ENCODE measurements around the gene TNFRSF9. TPM values are rescaled to one million over a fixed set of nuclear protein-coding genes. Genes with fewer than 3 reads are reported as not detected.

The TNFRSF9 gene
- total RNA-seq, 4 donors from 2014 or later = 0.48 TPM; not detected in 3

DNA sequence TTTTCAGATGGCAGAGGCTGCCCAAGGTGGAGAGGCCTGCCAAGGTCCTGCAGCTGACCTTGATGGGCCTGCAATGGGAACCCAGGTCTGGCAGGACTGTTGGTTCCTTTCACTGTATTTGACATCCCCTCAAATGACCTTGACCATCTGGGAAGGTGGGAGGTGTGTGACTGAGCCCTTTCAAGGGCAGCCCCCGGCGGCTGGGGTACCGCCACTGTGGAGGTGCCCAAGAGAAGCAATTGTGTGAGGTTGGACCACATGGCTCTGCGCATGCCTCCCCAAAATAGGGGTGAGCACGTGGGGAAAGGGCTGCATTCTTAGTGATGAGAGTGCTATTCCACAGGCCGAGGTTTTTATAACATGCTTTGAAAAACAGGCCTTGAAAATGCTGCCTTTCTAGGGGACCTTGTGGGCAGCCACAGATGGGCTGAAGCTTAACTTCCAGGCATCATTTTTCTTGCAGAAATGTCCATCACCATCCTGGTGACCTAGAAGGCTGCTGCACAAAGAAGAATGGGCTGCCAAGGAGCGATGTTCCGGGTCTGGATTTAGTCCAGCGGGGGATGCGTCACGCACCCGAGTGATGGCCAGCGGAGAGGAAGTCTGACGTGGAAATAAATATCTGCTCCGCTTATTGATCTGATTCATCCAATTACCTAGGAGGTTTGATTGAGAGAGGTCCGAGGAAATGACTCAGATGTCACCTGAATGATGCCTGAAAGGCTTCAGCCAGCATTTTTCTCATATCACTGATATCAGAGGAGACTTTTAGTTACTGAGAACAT lies 71.3 kb downstream of the TNFRSF9 start:
- H3K9me3 ChIP-seq = no peaks in the 10 kb centered on the region
- WGBS, 2 donors (ENCODE audit: low coverage in 1 of 2) = 90 to 93% methylated on average over 3 to 16 of the region's 16 CpGs
- TF ChIP-seq, protein P1, sequence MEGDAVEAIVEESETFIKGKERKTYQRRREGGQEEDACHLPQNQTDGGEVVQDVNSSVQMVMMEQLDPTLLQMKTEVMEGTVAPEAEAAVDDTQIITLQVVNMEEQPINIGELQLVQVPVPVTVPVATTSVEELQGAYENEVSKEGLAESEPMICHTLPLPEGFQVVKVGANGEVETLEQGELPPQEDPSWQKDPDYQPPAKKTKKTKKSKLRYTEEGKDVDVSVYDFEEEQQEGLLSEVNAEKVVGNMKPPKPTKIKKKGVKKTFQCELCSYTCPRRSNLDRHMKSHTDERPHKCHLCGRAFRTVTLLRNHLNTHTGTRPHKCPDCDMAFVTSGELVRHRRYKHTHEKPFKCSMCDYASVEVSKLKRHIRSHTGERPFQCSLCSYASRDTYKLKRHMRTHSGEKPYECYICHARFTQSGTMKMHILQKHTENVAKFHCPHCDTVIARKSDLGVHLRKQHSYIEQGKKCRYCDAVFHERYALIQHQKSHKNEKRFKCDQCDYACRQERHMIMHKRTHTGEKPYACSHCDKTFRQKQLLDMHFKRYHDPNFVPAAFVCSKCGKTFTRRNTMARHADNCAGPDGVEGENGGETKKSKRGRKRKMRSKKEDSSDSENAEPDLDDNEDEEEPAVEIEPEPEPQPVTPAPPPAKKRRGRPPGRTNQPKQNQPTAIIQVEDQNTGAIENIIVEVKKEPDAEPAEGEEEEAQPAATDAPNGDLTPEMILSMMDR (IDR thresholded peaks at IDR 0.05) = no peak
- no peak for TF ChIP-seq EP300 (IDR thresholded peaks at IDR 0.05; ENCODE audit: low read depth)
- TF ChIP-seq POLR2A (IDR thresholded peaks at IDR 0.05) = no peak
- no peak for TF ChIP-seq POLR2AphosphoS5 (IDR thresholded peaks at IDR 0.05)
- H3K27ac ChIP-seq = no peak overlapping the region
- H3K4me1 ChIP-seq = no peaks in the 10 kb centered on the region
- in situ Hi-C loops (cut with MboI; ENCODE audit: low pct_ligation_motif_present in 1 of 4, low pct_unique_long_range_greater_than_20kb in 1 of 4, low sequenced_read_pairs in 3 of 4) = no loop called here
- no peaks in the 10 kb centered on the region for H3K27me3 ChIP-seq
- DNase-seq = no peak
- H3K4me3 ChIP-seq = no peak overlapping the region
- intact Hi-C loops (cut with DNase I; ENCODE audit: low total_unique reads) = no loop called here
- H3K36me3 ChIP-seq = no peaks in the 10 kb centered on the region

DNA sequence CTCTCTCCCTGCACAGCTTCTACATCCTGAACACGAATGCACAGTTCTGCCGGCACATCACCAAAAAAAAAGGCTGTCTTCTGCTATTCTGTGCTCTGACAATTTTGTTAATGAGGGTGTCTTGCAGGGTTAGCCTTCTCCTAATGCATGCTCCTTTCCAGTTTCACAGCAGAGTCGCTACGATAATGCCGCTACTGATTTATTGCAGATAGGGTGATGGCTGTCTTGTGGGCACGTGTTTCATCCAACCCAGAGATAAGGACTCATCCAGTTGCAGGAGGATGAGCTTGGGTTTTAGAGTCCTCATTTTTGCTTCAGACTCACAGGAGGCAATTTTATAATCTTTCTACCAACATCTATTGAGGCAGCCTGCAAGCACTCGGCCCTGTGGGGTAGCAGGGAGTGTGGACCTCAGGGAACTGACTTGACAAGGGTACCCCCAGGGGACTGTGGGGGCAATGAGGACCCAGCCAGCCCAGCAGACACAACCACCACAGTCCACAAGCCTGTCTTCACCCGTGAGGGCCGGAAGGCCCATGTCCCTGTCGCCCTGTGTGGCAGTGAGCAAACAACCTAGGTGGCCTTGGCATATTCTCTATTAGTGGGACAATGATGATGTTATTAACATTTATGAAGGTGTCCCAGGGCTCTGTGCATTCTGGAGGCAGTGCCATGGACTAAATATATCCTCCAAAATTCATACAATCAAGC lies 72.4 kb downstream of the TNFRSF9 start:
- H3K27me3 ChIP-seq = no peaks in the 10 kb centered on the region
- no peak for DNase-seq
- H3K4me3 ChIP-seq = no peak overlapping the region
- intact Hi-C loops (cut with DNase I; ENCODE audit: low total_unique reads) = no loop called here
- WGBS, 2 donors (ENCODE audit: low coverage in 1 of 2) = 54 to 72% methylated on average over 4 to 10 of the region's 10 CpGs
- H3K4me1 ChIP-seq = no peaks in the 10 kb centered on the region
- in situ Hi-C loops (cut with MboI; ENCODE audit: low pct_ligation_motif_present in 1 of 4, low pct_unique_long_range_greater_than_20kb in 1 of 4, low sequenced_read_pairs in 3 of 4) = no loop called here
- TF ChIP-seq POLR2AphosphoS5 (IDR thresholded peaks at IDR 0.05) = no peak
- no peak for TF ChIP-seq POLR2A (IDR thresholded peaks at IDR 0.05)
- TF ChIP-seq, protein P1 (IDR thresholded peaks at IDR 0.05) = no peak
- no peak for TF ChIP-seq EP300 (IDR thresholded peaks at IDR 0.05; ENCODE audit: low read depth)
- no peaks in the 10 kb centered on the region for H3K9me3 ChIP-seq
- H3K36me3 ChIP-seq = no peaks in the 10 kb centered on the region
- H3K27ac ChIP-seq = no peak overlapping the region

DNA sequence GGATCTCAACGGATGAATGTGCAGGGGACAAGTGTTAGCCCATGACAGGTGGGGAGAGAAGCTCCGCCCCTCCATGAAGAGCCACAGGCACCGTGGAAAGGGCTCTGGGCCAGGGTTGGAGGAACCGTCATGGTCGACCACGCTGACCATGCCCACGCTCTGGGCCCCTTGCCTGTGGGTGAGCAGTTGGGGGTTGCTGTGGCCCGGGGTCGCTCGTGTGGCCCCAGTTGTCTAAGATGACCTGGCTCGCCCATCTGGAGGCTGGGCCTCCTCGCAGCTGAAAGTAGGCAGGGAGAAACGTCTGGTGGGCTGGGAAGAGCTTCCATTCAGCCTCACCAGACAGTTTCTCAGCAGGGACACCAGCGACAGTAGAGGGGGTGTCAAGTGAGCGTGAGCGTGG lies 74.7 kb downstream of the TNFRSF9 start:
- Histone ChIP-seq H3K36me3 (no peaks in the 10 kb centered on the region), H3K9me3 (no peaks in the 10 kb centered on the region), H3K27ac (no peak overlapping the region), H3K4me3 (no peak overlapping the region), H3K4me1 (no peaks in the 10 kb centered on the region), H3K27me3 (no peaks in the 10 kb centered on the region)
- 85 to 100% methylated on average over 2 to 13 of the region's 16 CpGs for WGBS, 2 donors (ENCODE audit: low coverage in 1 of 2)
- TF ChIP-seq, protein P1 (IDR thresholded peaks at IDR 0.05) = no peak
- TF ChIP-seq POLR2A (IDR thresholded peaks at IDR 0.05) (no peak), EP300 (IDR thresholded peaks at IDR 0.05; ENCODE audit: low read depth) (no peak), POLR2AphosphoS5 (IDR thresholded peaks at IDR 0.05) (no peak)
- DNase-seq = no peak
- in situ Hi-C loops (cut with MboI; ENCODE audit: low pct_ligation_motif_present in 1 of 4, low pct_unique_long_range_greater_than_20kb in 1 of 4, low sequenced_read_pairs in 3 of 4) = no loop called here
- intact Hi-C loops (cut with DNase I; ENCODE audit: low total_unique reads) = no loop called here

Small RNAs within 50 kb of the gene (small RNA-seq; reads per million reads assigned to genes)
- gene RF00019 = 0 reads per million in 4 donors

Other genes with a start within 250 kb of the TNFRSF9 start
- 10 to 100 TPM; 81.1 to 91.8 (median 85.5) TPM for gene VAMP3, start 169.5 kb downstream of the TNFRSF9 start, total RNA-seq
- gene PER3, start 156.5 kb downstream of the TNFRSF9 start, total RNA-seq = 10 to 100 TPM in 3 of 4 donors, 1 to 10 TPM in 1; 3.8 to 23.9 (median 12.9) TPM
- not detected for gene UTS2, start 87.8 kb downstream of the TNFRSF9 start, total RNA-seq
- 100 to 1,000 TPM in 1 of 4 donors, 10 to 100 TPM in 3; 40.4 to 103 (median 82.8) TPM for gene PARK7, start 20.9 kb upstream of the TNFRSF9 start, total RNA-seq
- 100 to 1,000 TPM in 1 of 4 donors, 10 to 100 TPM in 2, 1 to 10 TPM in 1; 10.0 to 101 (median 70.0) TPM for gene ERRFI1, start 85.5 kb upstream of the TNFRSF9 start, total RNA-seq

Measured in transverse colon (tissue), 4 donors.